Nephron progenitor cell (in vitro differentiated cells): ENCODE results near the gene PCBP3.
"Not testable (repeated sequence)": the region's sequence is repeated elsewhere in the genome, so short reads cannot be mapped to it uniquely, and the experiment has no call there.

Experiments used
- DNase-seq: peaks from one replicate; pipeline ENCODE4 v3.0.0; 2021
- H3K27ac Mint-ChIP-seq: 2 replicates; pipeline ENCODE4 v1.8.0; 2021; ENCODE audit warnings: mild to moderate bottlenecking, moderate library complexity, mixed read lengths
- H3K27me3 Mint-ChIP-seq: 2 replicates; pipeline ENCODE4 v1.8.0; 2021; ENCODE audit warnings: mild to moderate bottlenecking, low read depth, mixed read lengths; ENCODE audit not compliant: poor library complexity
- H3K36me3 Mint-ChIP-seq: 2 replicates; pipeline ENCODE4 v1.8.0; 2021; ENCODE audit warnings: low read depth, mixed read lengths
- H3K4me1 Mint-ChIP-seq: 2 replicates; pipeline ENCODE4 v1.8.0; 2021; ENCODE audit warnings: mixed read lengths
- H3K4me3 Mint-ChIP-seq: 2 replicates; pipeline ENCODE4 v1.8.0; 2021; ENCODE audit warnings: mild to moderate bottlenecking, moderate library complexity, mixed read lengths
- H3K9me3 Mint-ChIP-seq: 2 replicates; pipeline ENCODE4 v1.8.0; 2021; ENCODE audit warnings: mild to moderate bottlenecking, moderate library complexity, mixed read lengths
- TF ChIP-seq, protein P1 (sequence below): fragments of 200-600 bp; sonication (generic); IDR thresholded peaks from 2 replicates; pipeline ENCODE4 v1.5.0; 2021; ENCODE audit warnings: antibody characterized with exemption

The PCBP3 gene

DNA sequence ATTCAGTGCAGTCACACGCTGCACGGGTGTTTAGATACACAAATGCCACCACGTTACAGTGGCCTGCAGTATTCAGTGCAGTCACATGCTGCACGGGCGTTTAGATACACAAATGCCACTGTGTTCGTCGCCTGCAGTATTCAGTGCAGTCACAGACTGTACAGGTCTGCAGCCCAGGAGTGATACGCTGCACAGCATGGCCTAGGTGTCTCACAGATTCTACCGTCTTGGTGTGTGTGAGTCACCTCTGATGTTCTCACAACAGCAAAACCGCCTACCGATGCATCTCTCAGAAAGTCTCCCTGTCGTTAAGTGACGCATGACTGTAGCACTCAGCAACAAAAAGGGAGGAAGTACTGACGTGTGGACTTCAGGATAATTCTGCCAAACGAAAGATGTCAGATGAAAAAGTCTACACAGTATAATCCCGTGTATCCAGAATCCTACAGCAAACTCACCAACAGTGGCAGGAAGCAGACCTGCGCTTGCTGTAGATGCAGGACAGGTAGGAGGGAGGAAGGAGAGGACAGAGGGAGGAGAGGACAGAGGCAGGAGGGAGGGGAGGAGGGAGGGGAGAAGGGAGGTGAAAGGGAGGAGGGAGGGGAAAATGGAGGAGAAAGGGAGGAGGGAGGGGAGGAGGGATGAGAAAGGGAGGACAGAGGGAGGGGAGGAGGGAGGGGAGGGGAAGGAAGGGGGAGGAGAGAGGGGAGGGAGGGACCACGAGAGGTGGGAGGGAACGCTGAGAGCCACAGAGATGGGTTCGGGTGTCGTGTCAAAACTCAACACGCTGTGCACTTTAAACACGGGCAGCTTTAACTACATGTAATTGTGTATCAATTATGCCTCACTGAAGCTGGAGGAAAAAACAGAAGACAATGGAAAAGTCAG lies 36.3 kb upstream of the PCBP3 start:
- peaks cover 4% of the 10 kb centered on the region for H3K4me1 Mint-ChIP-seq

DNA sequence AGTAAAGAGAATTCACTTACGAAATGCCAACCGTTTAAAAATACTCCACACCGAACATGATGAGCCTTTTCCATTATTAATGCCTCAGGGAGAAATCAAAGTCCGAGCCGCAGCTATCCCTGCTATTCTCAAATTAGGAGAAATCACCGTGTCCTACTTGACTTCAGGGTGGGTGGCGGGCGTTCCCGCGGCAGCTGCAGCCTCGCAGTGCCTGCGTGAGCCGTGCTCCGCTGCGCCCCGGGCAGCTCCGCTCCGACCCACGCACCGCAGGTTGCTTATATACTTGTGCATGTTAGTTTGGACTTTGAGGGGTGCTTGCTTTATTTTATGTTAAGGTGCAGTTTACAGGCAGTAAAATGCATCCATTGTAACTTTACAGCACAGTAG lies 35.6 kb upstream of the PCBP3 start:
- no peak for DNase-seq
- Mint-ChIP-seq H3K27ac (no peak overlapping the region), H3K4me1 (peaks cover 4% of the 10 kb centered on the region), H3K9me3 (peaks cover 19% of the 10 kb centered on the region), H3K36me3 (no peaks in the 10 kb centered on the region), H3K4me3 (no peak overlapping the region), H3K27me3 (peaks cover 42% of the 10 kb centered on the region)
- TF ChIP-seq, protein P1, sequence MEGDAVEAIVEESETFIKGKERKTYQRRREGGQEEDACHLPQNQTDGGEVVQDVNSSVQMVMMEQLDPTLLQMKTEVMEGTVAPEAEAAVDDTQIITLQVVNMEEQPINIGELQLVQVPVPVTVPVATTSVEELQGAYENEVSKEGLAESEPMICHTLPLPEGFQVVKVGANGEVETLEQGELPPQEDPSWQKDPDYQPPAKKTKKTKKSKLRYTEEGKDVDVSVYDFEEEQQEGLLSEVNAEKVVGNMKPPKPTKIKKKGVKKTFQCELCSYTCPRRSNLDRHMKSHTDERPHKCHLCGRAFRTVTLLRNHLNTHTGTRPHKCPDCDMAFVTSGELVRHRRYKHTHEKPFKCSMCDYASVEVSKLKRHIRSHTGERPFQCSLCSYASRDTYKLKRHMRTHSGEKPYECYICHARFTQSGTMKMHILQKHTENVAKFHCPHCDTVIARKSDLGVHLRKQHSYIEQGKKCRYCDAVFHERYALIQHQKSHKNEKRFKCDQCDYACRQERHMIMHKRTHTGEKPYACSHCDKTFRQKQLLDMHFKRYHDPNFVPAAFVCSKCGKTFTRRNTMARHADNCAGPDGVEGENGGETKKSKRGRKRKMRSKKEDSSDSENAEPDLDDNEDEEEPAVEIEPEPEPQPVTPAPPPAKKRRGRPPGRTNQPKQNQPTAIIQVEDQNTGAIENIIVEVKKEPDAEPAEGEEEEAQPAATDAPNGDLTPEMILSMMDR = no peak

More for the DNA sequence above, 36.3 kb upstream of the PCBP3 start:
- Mint-ChIP-seq H3K27ac (no peak overlapping the region), H3K4me3 (no peak overlapping the region), H3K27me3 (peaks cover 46% of the 10 kb centered on the region), H3K36me3 (no peaks in the 10 kb centered on the region), H3K9me3 (peaks cover 24% of the 10 kb centered on the region)
- TF ChIP-seq, protein P1 = no peak
- DNase-seq = no peak

DNA sequence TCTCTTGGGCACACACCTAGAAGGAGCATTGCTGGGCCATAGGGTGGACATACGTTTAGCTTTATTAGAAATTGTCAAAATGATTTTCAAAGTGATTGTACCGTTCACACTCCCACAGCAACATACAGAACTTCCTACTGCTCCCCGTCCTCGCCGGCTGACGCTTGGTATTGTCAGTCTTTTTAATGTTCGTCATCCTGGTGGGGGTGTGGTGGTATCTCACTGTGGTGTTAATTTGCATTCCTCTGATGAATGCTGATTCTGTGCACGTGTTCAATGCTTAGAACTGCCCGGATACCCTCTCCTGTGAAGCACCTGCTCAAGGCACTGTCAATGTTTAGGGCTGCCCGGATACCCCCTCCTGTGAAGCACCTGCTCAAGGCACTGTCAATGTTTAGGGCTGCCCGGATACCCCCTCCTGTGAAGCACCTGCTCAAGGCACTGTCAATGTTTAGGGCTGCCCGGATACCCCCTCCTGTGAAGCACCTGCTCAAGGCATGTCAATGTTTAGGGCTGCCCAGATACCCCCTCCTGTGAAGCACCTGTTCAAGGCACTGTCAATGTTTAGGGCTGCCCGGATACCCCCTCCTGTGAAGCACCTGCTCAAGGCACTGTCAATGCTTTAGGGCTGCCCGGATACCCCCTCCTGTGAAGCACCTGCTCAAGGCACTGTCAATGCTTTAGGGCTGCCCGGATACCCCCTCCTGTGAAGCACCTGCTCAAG lies 34.6 kb upstream of the PCBP3 start:
- H3K27ac Mint-ChIP-seq, H3K9me3 Mint-ChIP-seq, H3K4me1 Mint-ChIP-seq, DNase-seq, H3K4me3 Mint-ChIP-seq, H3K36me3 Mint-ChIP-seq: not testable (repeated sequence)
- peaks cover 47% of the 10 kb centered on the region for H3K27me3 Mint-ChIP-seq

DNA sequence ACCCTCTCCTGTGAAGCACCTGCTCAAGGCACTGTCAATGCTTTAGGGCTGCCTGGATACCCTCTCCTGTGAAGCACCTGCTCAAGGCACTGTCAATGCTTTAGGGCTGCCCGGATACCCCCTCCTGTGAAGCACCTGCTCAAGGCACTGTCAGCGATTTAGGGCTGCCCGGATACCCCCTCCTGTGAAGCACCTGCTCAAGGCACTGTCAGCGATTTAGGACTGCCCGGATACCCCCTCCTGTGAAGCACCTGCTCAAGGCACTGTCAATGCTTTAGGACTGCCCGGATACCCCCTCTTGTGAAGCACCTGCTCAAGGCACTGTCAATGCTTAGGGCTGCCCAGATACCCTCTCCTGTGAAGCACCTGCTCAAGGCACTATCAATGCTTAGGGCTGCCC lies 33.9 kb upstream of the PCBP3 start:
- not testable (repeated sequence) for H3K4me3 Mint-ChIP-seq, DNase-seq, H3K9me3 Mint-ChIP-seq, H3K27ac Mint-ChIP-seq, H3K4me1 Mint-ChIP-seq, H3K36me3 Mint-ChIP-seq
- H3K27me3 Mint-ChIP-seq = peaks cover 44% of the 10 kb centered on the region

DNA sequence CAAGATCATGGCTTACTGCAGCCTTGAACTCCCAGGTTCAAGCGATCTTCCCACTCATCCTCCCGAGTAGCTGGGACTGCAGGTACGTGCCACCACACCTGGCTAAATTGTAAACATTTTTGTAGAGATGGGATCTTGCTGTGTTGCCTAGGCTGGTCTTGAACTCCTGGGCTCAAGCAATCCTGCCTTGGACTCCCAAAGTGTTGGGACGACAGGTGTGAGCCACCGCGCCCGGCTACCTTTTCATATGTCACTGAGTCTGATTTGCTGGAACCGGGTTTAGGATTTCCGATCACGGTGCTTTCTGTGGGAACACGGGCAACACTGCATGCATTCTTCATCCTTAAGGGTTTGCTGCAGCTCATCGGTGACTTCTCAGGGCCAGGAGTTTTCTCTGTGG lies 32.2 kb upstream of the PCBP3 start:
- no peak overlapping the region for H3K27ac Mint-ChIP-seq
- TF ChIP-seq, protein P1 = no peak
- H3K27me3 Mint-ChIP-seq = peaks cover 47% of the 10 kb centered on the region
- H3K4me3 Mint-ChIP-seq = no peak overlapping the region
- no peaks in the 10 kb centered on the region for H3K36me3 Mint-ChIP-seq
- DNase-seq = no peak
- H3K4me1 Mint-ChIP-seq = peaks cover 17% of the 10 kb centered on the region
- H3K9me3 Mint-ChIP-seq = no peaks in the 10 kb centered on the region

DNA sequence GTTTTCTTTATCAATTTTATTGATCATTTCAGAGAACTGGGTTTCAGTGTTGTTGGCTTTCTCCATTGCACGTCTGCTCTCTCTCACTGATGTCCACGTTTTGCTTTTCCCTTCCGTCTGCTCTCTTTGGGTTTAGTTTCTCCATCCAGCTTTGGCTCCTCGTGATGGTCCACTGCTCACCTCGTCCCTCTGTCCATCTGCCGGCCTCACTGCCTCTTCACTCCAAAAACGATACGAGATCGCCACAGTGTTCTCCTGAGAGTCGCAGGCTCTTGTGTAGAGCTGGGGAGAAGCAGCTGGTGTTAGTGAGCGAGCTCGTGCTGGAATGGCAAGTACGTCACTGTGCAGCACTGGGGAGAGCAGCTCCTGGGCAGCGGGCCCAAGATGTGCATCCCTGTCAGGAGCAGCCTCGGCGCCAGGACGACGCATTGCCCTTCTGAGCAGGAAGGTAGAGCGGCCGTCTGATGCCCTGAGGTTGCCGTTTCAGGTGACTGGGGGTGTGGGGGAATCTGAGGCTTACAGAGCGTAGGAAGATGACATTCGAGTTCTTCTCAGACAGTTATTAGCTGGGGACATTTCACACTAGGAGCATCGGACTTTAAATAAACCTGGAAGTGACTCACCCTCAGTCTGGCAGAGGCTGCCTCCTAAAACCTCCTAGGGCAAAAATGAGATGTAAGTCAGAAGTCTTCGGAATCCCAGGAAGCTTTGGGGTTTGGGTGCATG lies 31.4 kb upstream of the PCBP3 start:
- no peak for DNase-seq
- TF ChIP-seq, protein P1 = no peak
- H3K36me3 Mint-ChIP-seq = no peaks in the 10 kb centered on the region
- no peak overlapping the region for H3K4me3 Mint-ChIP-seq
- no peak overlapping the region for H3K27ac Mint-ChIP-seq
- no peaks in the 10 kb centered on the region for H3K9me3 Mint-ChIP-seq
- H3K27me3 Mint-ChIP-seq = peaks cover 47% of the 10 kb centered on the region
- peaks cover 23% of the 10 kb centered on the region for H3K4me1 Mint-ChIP-seq

DNA sequence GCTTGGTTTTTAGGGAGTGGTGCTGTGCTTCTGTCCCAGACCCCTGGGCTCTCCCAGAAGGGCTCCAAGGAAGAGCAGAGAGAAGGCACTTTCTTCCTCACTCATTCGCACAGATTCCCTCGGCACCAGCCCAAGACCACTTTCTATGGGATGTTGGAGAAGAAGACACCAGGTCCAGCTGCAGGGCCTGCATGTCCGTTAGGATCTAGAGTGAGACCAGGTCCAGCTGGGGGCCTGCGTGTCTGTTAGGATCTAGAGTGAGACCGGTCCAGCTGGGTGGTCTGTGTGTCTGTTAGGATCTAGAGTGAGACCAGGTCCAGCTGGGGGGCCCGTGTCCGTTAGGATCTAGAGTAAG lies 30.9 kb upstream of the PCBP3 start:
- Mint-ChIP-seq H3K4me1 (peaks cover 26% of the 10 kb centered on the region), H3K27me3 (peaks cover 47% of the 10 kb centered on the region)
- H3K27ac Mint-ChIP-seq, H3K9me3 Mint-ChIP-seq, H3K4me3 Mint-ChIP-seq, DNase-seq, H3K36me3 Mint-ChIP-seq: not testable (repeated sequence)
